Measurements from ENCODE around the gene TPCN1.

DNA sequence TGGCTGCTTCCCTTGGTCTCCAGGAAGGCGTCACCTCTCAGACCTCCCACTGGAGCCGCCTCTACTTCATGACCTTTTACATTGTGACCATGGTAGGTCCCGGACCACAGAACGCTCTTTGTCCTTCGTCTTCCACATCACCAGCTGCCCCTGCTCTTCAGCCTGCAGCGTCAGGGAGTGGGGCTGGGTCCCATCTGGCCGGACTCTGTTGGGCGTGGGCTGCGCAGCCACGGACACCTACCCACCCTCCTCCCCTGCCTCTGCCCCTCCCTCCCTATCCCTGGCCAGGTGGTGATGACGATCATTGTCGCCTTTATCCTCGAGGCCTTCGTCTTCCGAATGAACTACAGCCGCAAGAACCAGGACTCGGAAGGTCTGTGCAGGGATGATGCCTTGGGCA is 70.3 kb downstream of the TPCN1 start:
- no peak for TF ChIP-seq POLR2A (IDR thresholded peaks at IDR 0.05)
- TF ChIP-seq, protein P1, sequence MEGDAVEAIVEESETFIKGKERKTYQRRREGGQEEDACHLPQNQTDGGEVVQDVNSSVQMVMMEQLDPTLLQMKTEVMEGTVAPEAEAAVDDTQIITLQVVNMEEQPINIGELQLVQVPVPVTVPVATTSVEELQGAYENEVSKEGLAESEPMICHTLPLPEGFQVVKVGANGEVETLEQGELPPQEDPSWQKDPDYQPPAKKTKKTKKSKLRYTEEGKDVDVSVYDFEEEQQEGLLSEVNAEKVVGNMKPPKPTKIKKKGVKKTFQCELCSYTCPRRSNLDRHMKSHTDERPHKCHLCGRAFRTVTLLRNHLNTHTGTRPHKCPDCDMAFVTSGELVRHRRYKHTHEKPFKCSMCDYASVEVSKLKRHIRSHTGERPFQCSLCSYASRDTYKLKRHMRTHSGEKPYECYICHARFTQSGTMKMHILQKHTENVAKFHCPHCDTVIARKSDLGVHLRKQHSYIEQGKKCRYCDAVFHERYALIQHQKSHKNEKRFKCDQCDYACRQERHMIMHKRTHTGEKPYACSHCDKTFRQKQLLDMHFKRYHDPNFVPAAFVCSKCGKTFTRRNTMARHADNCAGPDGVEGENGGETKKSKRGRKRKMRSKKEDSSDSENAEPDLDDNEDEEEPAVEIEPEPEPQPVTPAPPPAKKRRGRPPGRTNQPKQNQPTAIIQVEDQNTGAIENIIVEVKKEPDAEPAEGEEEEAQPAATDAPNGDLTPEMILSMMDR (IDR thresholded peaks at IDR 0.05), result no peak
